GM12878 (cell line): ENCODE results near the gene LTA. TPM values are rescaled to one million over a fixed set of nuclear protein-coding genes. Genes with fewer than 3 reads are reported as not detected.

Experiments
- ATAC-seq: fragments of 200-7000 bp; cut with Tn5 transposase; 3 replicates; pipeline ENCODE4 v1.9.1; 2020; ENCODE audit warnings: mild to moderate bottlenecking, moderate library complexity
- BruUV-seq: library from RNA; stranded (reverse); fragments of 400-500 nt; replicated peaks from 2 replicates; lab custom pipeline; 2021; lab: Mats Ljungman, UMichigan
- CTCF ChIA-PET: fragments of 300-600 bp; sonication (Branson Sonifier 250); formaldehyde crosslinking; extraction: SDS; loops from one replicate; lab custom pipeline; 2021; ENCODE audit warnings: inconsistent platforms; lab: Yijun Ruan, JAX
- POLR2A ChIA-PET: fragments of 350-600 bp; formaldehyde crosslinking; extraction: SDS; loops from one replicate; lab custom pipeline; 2021; ENCODE audit warnings: inconsistent platforms; lab: Charles Lee
- RAD21 ChIA-PET: fragments of 300-600 bp; sonication (Branson Sonifier 250); formaldehyde crosslinking; loops from one replicate; lab custom pipeline; 2023; ENCODE audit warnings: antibody characterized with exemption; ENCODE audit not compliant: unreplicated experiment; lab: Charles Lee
- SMC1A ChIA-PET: fragments of 300-600 bp; sonication (Branson Sonifier 250); formaldehyde crosslinking; loops from one replicate; lab custom pipeline; 2023; ENCODE audit not compliant: unreplicated experiment, uncharacterized antibody; lab: Charles Lee
- DNase-seq: peaks from one replicate; pipeline ENCODE4 v3.0.0-alpha.2; 2011; ENCODE audit warnings: low read depth, low spot score
- FAIRE-seq: peaks from 3 replicates; lab custom pipeline; 2011; peaks lifted over from hg19 to GRCh38; lab: Jason Lieb, UNC
- H2AFZ ChIP-seq: 2 replicates; pipeline ENCODE4 v1.6.0; 2011; ENCODE audit warnings: low read depth, low read length, control low read depth; ENCODE audit not compliant: control insufficient read depth
- H3K27ac ChIP-seq: 2 replicates; pipeline ENCODE4 v1.5.1; 2011; ENCODE audit warnings: control low read depth; ENCODE audit not compliant: control insufficient read depth, insufficient read depth
- H3K27me3 ChIP-seq, 2 experiments: replicated peaks in 1 of 2; 2 replicates each; pipeline versions ENCODE4 v1.6.0 to v1.6.1; 2011; ENCODE audit warnings: low read length in 1 of 2; ENCODE audit not compliant: control insufficient read depth in 2 of 2, insufficient read depth in 2 of 2
- H3K36me3 ChIP-seq, 2 experiments: 2 replicates each; pipeline ENCODE4 v1.5.1; 2011; ENCODE audit warnings: low read length in 1 of 2; ENCODE audit not compliant: control insufficient read depth in 2 of 2, insufficient read depth in 2 of 2
- H3K4me1 ChIP-seq: 2 replicates; pipeline ENCODE4 v1.6.1; 2011; ENCODE audit warnings: mild to moderate bottlenecking, low read length, moderate library complexity, mixed read lengths; ENCODE audit not compliant: control insufficient read depth, insufficient read depth
- H3K4me2 ChIP-seq: 2 replicates; pipeline ENCODE4 v1.6.0; 2011; ENCODE audit warnings: control low read depth; ENCODE audit not compliant: control insufficient read depth, insufficient read depth
- H3K4me3 ChIP-seq: fragments of 200-600 bp; sonication (generic); 2 replicates; pipeline ENCODE4 v1.5.1; 2016
- H3K79me2 ChIP-seq: 2 replicates; pipeline ENCODE4 v1.6.0; 2011; ENCODE audit warnings: low read length; ENCODE audit not compliant: control insufficient read depth, insufficient read depth
- H3K9ac ChIP-seq: 2 replicates; pipeline ENCODE4 v1.8.0; 2011; ENCODE audit warnings: low read length, control low read depth, mixed read lengths; ENCODE audit not compliant: control insufficient read depth, insufficient read depth
- H3K9me3 ChIP-seq: replicated peaks from 3 replicates; pipeline ENCODE4 v1.5.1; 2011; ENCODE audit warnings: mild to moderate bottlenecking, low read length; ENCODE audit not compliant: control insufficient read depth, insufficient read depth
- H4K20me1 ChIP-seq: 2 replicates; pipeline ENCODE4 v1.6.0; 2011; ENCODE audit not compliant: control insufficient read depth, insufficient read depth
- CBFB ChIP-seq: IDR thresholded peaks from 2 replicates; pipeline ENCODE4 v1.6.1; 2016; ENCODE audit warnings: antibody characterized with exemption, low read depth
- DPF2 ChIP-seq: fragments of 450-650 bp; IDR thresholded peaks from 2 replicates; pipeline ENCODE4 v1.6.1; 2017; ENCODE audit warnings: mild to moderate bottlenecking
- EED ChIP-seq: sonication (generic); IDR thresholded peaks from 2 replicates; pipeline ENCODE4 v1.6.1; 2016; ENCODE audit warnings: antibody characterized with exemption, low read depth
- FOS ChIP-seq: IDR thresholded peaks from 3 replicates; pipeline ENCODE4 v1.6.1; 2011; ENCODE audit warnings: borderline replicate concordance; ENCODE audit not compliant: insufficient read length; ENCODE audit errors: extremely low read depth
- IKZF1 ChIP-seq: fragments of 450-650 bp; conservative IDR thresholded peaks from 2 replicates; pipeline ENCODE4 v1.6.1; 2017; ENCODE audit warnings: antibody characterized with exemption, mild to moderate bottlenecking
- IKZF2 ChIP-seq, 2 experiments: fragments of 450-650 bp; IDR thresholded peaks; 2 replicates each; pipeline ENCODE4 v1.6.1; 2017; ENCODE audit warnings: mild to moderate bottlenecking in 2 of 2, moderate library complexity in 2 of 2
- KAT2A ChIP-seq: conservative IDR thresholded peaks from 2 replicates; pipeline ENCODE4 v1.6.1; 2011; ENCODE audit warnings: low read depth, low read length; ENCODE audit not compliant: control insufficient read depth
- NR2F1 ChIP-seq: fragments of 450-650 bp; conservative IDR thresholded peaks from 2 replicates; pipeline ENCODE4 v1.6.1; 2017; ENCODE audit warnings: mild to moderate bottlenecking
- POLR2AphosphoS2 ChIP-seq: IDR thresholded peaks from 2 replicates; pipeline ENCODE4 v1.6.1; 2011; ENCODE audit warnings: low read depth, mild to moderate bottlenecking, low read length, improper control_type of control experiment, moderate library complexity
- RFX5 ChIP-seq: IDR thresholded peaks from 2 replicates; pipeline ENCODE4 v1.6.1; 2011; ENCODE audit warnings: low read depth, low read length, improper control_type of control experiment
- SPI1 ChIP-seq: IDR thresholded peaks from 2 replicates; pipeline ENCODE4 v1.6.1; 2011; ENCODE audit warnings: low read depth, mild to moderate bottlenecking, low read length, moderate library complexity, borderline replicate concordance; ENCODE audit not compliant: insufficient read depth
- TAF1 ChIP-seq: IDR thresholded peaks from 2 replicates; pipeline ENCODE4 v1.6.1; 2011; ENCODE audit warnings: mild to moderate bottlenecking, low read depth, low read length, borderline replicate concordance
- TCF3 ChIP-seq: IDR thresholded peaks from 2 replicates; pipeline ENCODE4 v1.6.1; 2012; ENCODE audit warnings: low read depth, mild to moderate bottlenecking, low read length, borderline replicate concordance; ENCODE audit not compliant: insufficient read depth
- YY1 ChIP-seq: IDR thresholded peaks from 2 replicates; pipeline ENCODE4 v1.6.1; 2011; ENCODE audit warnings: low read depth, mild to moderate bottlenecking, low read length
- ZNF207 ChIP-seq: fragments of 450-650 bp; IDR thresholded peaks from 2 replicates; pipeline ENCODE4 v1.6.1; 2014; ENCODE audit warnings: antibody characterized with exemption, mild to moderate bottlenecking, borderline replicate concordance
- ZNF384 ChIP-seq: IDR thresholded peaks from 2 replicates; pipeline ENCODE4 v1.6.1; 2012; ENCODE audit warnings: low read depth, mild to moderate bottlenecking, low read length, improper control_type of control experiment, borderline replicate concordance
- WGBS: methylation state at CpG from one replicate; pipeline ENCODE4 v1.1.6; 2016; ENCODE audit warnings: low lambda C conversion rate; ENCODE audit not compliant: insufficient replicate concordance, insufficient coverage; ENCODE audit errors: missing lambda C conversion rate; 5-methylcytosine and 5-hydroxymethylcytosine counted together
- in situ Hi-C: fragments of 300-500 bp; cut with MboI; formaldehyde crosslinking; loops from 9 replicates; pipeline ENCODE4 v1.14.3; 2018; ENCODE audit warnings: mixed read lengths
- intact Hi-C: fragments of 100-400 bp; cut with micrococcal nuclease; formaldehyde crosslinking; loops from one replicate; pipeline ENCODE4 v1.14.2; 2022; ENCODE audit not compliant: unreplicated experiment
- polyA plus RNA-seq, 11 experiments: library from polyadenylated mRNA; depleted of rRNA in 4 of 11; unstranded in 6 of 11; stranded (reverse) in 5 of 11; fragments of >200 nt; fragmentation: Nextera tagmentation in 4 of 11; fragmentation: Illumina TruSeq in 1 of 11; extraction: Ambion mirVana in 4 of 11; extraction: Trizol in 1 of 11; gene quantifications; 1 replicate in 1 of 11; 2 replicates in 10 of 11; pipeline versions ENCODE4 v1.2.1 to v1.2.3, GENCODE V29; 2011 to 2016; ENCODE audit warnings: inconsistent platforms in 2 of 11, missing spikeins in 2 of 11, low read depth in 1 of 11
- total RNA-seq, 4 experiments: library from RNA; depleted of rRNA in 3 of 4; stranded (reverse); fragments of >200 nt in 3 of 4; fragmentation: Illumina TruSeq in 1 of 4; extraction: Trizol in 1 of 4; gene quantifications; 2 replicates each; pipeline versions ENCODE4 v1.2.1 to v1.2.3, GENCODE V29; 2013 to 2021
- TF ChIP-seq, protein P1 (sequence below): IDR thresholded peaks from 2 replicates; pipeline ENCODE4 v1.6.1; 2012; ENCODE audit warnings: low read depth, low read length, improper control_type of control experiment

LTA gene
- total and polyA plus RNA-seq, 10 of the 15 experiments (the other 5 are each of a cell fraction or from before 2014, with no cell fraction given) = 27.5 to 100 (median 75.1) TPM

DNA sequence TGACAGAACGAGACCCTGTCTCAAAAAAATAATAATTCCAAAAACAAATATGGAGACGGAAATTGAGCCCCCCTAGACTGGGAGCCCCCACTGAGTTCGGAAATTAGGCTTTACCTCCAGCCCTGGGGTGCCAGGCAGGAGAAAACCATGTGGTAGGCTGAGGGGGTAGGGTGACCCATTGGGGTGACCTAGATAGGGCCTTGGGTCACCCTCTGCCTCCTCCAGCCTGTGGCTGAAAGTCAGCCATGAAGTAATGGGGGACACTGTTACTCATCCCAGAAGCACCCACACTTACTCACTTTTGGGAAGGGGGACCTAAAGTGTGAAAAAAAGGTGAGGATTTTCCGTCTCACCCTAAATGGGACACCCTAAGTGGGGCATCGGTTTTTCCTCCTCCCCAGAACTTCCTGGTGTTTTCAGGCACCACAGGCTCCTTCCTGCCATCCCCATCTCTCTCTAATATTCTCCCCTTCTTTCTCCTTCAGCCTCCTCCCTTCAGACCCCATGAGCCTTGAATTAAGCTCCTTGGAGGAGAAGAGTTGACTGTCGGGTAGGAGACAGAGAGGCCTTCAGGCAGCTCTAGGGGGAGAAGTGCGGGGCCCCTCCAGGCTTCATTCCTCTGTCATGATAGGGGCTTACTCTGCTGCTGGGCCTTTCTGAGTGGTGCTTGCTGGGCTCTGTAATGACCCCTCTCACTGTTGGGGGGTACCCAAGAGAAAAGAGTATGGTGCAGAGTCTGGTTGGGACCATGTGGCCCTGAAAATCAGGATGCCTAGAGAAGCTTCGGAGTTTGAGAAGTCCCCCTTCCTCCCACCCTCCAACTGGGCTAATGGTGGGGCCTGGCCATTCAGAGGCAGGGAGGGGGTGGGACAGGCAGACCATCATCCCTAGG is 7.7 kb downstream of the LTA start:
- SMC1A ChIA-PET = interaction anchor here (0.8 to 45.5 kb wide), 5 partner anchors 15 to 81 kb away, joined by 4 to 1989 read pairs (median 8); partner anchors contain the start of genes AIF1, ATP6V1G2, DDX39B and LTA
- peak; percentile 4 for ATAC-seq

More for the DNA sequence above, 7.7 kb downstream of the LTA start:
- no TSS peak for BruUV-seq
- no peaks in the 10 kb centered on the region for H3K27me3 ChIP-seq
- ChIA-PET RAD21 (interaction anchor here (0.8 to 17.5 kb wide), 8 partner anchors 9 to 251 kb away, joined by 3 to 620 read pairs (median 5); partner anchors contain the start of genes ATP6V1G2, LTA, NCR3 and NFKBIL1), CTCF (interaction anchor here (0.9 to 31.0 kb wide), 8 partner anchors 13 to 250 kb away, joined by 3 to 2098 read pairs (median 4); partner anchors contain the start of genes AIF1, ATP6V1G2, DDX39B and LST1), POLR2A (interaction anchor here (0.6 to 17.1 kb wide), 8 partner anchors 8 to 283 kb away, joined by 3 to 282 read pairs (median 103); partner anchors contain the start of genes ATP6V1G2, LTA, NCR3 and NEU1)
- H3K4me3 ChIP-seq = peak overlapping the region; percentile 93
- H3K9me3 ChIP-seq = no peaks in the 10 kb centered on the region
- TF ChIP-seq ZNF384 (no peak), EED (peak; percentile 73; the same call in 1 of the 2 replicates), CBFB (no peak), FOS (no peak), KAT2A (no peak), ZNF207 (0 out of 2 replicates have a peak, but pooled peaks have one; percentile 26), IKZF2 (IDR thresholded peaks at IDR 0.05) (peak; percentile 36 to 46; a peak in 3 of 4 replicates), TAF1 (0 out of 2 replicates have a peak, but pooled peaks have one; percentile 8), NR2F1 (peak; percentile 70; the same call in 1 of the 2 replicates), YY1 (peak; percentile 39; the same call in 1 of the 2 replicates), POLR2AphosphoS2 (peak; percentile 74; the same call in 1 of the 2 replicates), DPF2 (no peak), IKZF1 (peak; percentile 64; the same call in 1 of the 2 replicates), TCF3 (no peak), RFX5 (no peak), SPI1 (no peak)
- TF ChIP-seq, protein P1, sequence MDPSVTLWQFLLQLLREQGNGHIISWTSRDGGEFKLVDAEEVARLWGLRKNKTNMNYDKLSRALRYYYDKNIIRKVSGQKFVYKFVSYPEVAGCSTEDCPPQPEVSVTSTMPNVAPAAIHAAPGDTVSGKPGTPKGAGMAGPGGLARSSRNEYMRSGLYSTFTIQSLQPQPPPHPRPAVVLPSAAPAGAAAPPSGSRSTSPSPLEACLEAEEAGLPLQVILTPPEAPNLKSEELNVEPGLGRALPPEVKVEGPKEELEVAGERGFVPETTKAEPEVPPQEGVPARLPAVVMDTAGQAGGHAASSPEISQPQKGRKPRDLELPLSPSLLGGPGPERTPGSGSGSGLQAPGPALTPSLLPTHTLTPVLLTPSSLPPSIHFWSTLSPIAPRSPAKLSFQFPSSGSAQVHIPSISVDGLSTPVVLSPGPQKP = no peak
- H2AFZ ChIP-seq = peak overlapping the region; percentile 45; the same call in 1 of the 2 replicates
- H3K79me2 ChIP-seq = peaks cover 75% of the 10 kb centered on the region
- intact Hi-C loops = loop anchor here (1.0 to 2.0 kb wide), 3 partner anchors 19 to 29 kb away; no protein-coding TSS in a partner anchor
- peaks cover 33% of the 10 kb centered on the region for H3K4me1 ChIP-seq
- peak overlapping the region; percentile 90 for H3K9ac ChIP-seq
- in situ Hi-C loops = no loop called here
- DNase-seq = no peak
- H3K36me3 ChIP-seq = peaks cover 0 to 7% of the 10 kb centered on the region in 2 experiments; a peak in 2 of 4 replicates
- H3K4me2 ChIP-seq = peak overlapping the region; percentile 95
- WGBS = 37% methylated on average over 8 of the region's 8 CpGs
- FAIRE-seq = no peak
- H3K27ac ChIP-seq = peak overlapping the region; percentile 91
- H4K20me1 ChIP-seq = no peaks in the 10 kb centered on the region
